ENCODE results near the gene AQP10. TPM values are rescaled to one million over a fixed set of nuclear protein-coding genes. Genes with fewer than 3 reads are reported as not detected.

AQP10 gene
- total RNA-seq, 1 donor from 2014 or later, result not detected

Other genes with a start within 250 kb of the AQP10 start
- not detected for gene NUP210L, start 166.0 kb upstream of the AQP10 start, total RNA-seq
- gene TPM3, start 129.0 kb upstream of the AQP10 start, total RNA-seq, result 294 TPM
- not detected for gene CFAP141, start 114.8 kb upstream of the AQP10 start, total RNA-seq
- 143 TPM for gene UBAP2L, start 100.1 kb upstream of the AQP10 start, total RNA-seq
- gene HAX1, start 48.5 kb upstream of the AQP10 start, total RNA-seq, result 81.6 TPM
- 38.7 TPM for gene ATP8B2, start 4.4 kb downstream of the AQP10 start, total RNA-seq
- gene IL6R, start 84.2 kb downstream of the AQP10 start, total RNA-seq, result 35.6 TPM
- gene TDRD10, start 181.1 kb downstream of the AQP10 start, total RNA-seq, result 7.2 TPM
- gene SHE, start 181.3 kb downstream of the AQP10 start, total RNA-seq, result 33.1 TPM
- 67.5 TPM for gene UBE2Q1, start 237.6 kb downstream of the AQP10 start, total RNA-seq
- not detected for gene CHRNB2, start 246.7 kb downstream of the AQP10 start, total RNA-seq